NT2/D1 (cell line): ENCODE data around the gene BDH2.

Source experiments
- DNase-seq: peaks from one replicate; pipeline ENCODE4 v3.0.0-alpha.2; 2011; ENCODE audit warnings: low read depth, low spot score
- H3K27me3 ChIP-seq: 2 replicates; pipeline ENCODE4 v1.6.0; 2011; ENCODE audit warnings: mild to moderate bottlenecking; ENCODE audit not compliant: insufficient read length, insufficient read depth
- H3K36me3 ChIP-seq: 2 replicates; pipeline ENCODE4 v1.6.1; 2011; ENCODE audit warnings: mild to moderate bottlenecking, low read length, mixed read lengths; ENCODE audit not compliant: insufficient read depth, insufficient read length
- H3K4me1 ChIP-seq: 2 replicates; pipeline ENCODE4 v1.5.1; 2011; ENCODE audit not compliant: insufficient read depth, insufficient read length
- H3K4me3 ChIP-seq: 2 replicates; pipeline ENCODE4 v1.5.1; 2011; ENCODE audit warnings: low read depth; ENCODE audit not compliant: insufficient read length
- H3K9ac ChIP-seq: 2 replicates; pipeline ENCODE4 v1.6.0; 2011; ENCODE audit warnings: low read depth; ENCODE audit not compliant: insufficient read length
- H3K9me3 ChIP-seq: 2 replicates; pipeline ENCODE4 v1.5.1; 2011; ENCODE audit warnings: mild to moderate bottlenecking, low read length; ENCODE audit not compliant: insufficient read depth
- SUZ12 ChIP-seq: IDR thresholded peaks from 2 replicates; pipeline ENCODE4 v1.6.1; 2011; ENCODE audit not compliant: insufficient read length, insufficient read depth; ENCODE audit errors: extremely low read depth
- YY1 ChIP-seq: IDR thresholded peaks from 2 replicates; pipeline ENCODE4 v1.6.1; 2011; ENCODE audit not compliant: insufficient read length, insufficient read depth
- ZNF274 ChIP-seq: IDR thresholded peaks from 2 replicates; pipeline ENCODE4 v1.6.1; 2011; ENCODE audit warnings: mild to moderate bottlenecking, low read depth, low read length

The BDH2 gene

DNA sequence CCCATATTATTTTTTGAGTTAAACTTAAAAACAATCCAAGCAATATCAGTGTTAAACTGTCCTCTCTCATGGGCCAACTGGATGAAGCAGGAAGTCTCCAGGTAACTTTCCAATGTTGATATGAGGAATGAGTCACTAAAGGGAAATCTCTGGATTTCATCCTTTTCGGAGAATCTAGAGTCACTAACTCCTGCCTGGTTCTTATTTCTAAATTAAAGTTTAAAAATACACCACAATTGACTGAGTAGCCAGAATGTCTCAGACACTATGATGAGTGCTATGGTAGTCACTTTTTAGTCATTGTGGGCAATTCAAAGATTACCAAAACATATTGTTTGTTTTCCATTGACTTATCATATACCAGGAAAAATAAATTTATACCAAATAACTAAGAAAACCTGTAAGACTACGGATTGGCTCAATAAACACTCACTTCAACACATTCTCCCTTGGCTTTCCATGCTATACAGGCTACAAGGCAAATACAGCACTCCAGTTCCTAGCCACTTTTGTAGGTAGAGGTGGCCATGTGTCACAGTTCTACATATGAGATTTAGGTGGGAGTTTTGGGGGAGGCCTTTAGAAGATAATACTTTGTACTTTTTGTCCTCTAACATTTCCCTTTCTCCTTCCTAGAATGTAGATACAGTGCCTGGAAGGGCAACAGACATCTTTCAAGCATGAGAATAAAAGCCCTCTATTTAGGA is 31.6 kb downstream of the BDH2 start:
- Histone ChIP-seq H3K9ac (no peak overlapping the region), H3K4me3 (no peak overlapping the region), H3K4me1 (no peaks in the 10 kb centered on the region), H3K36me3 (no peaks in the 10 kb centered on the region), H3K27me3 (no peaks in the 10 kb centered on the region), H3K9me3 (no peaks in the 10 kb centered on the region)
- no peak for DNase-seq
- TF ChIP-seq SUZ12 (no peak), YY1 (no peak), ZNF274 (no peak)

DNA sequence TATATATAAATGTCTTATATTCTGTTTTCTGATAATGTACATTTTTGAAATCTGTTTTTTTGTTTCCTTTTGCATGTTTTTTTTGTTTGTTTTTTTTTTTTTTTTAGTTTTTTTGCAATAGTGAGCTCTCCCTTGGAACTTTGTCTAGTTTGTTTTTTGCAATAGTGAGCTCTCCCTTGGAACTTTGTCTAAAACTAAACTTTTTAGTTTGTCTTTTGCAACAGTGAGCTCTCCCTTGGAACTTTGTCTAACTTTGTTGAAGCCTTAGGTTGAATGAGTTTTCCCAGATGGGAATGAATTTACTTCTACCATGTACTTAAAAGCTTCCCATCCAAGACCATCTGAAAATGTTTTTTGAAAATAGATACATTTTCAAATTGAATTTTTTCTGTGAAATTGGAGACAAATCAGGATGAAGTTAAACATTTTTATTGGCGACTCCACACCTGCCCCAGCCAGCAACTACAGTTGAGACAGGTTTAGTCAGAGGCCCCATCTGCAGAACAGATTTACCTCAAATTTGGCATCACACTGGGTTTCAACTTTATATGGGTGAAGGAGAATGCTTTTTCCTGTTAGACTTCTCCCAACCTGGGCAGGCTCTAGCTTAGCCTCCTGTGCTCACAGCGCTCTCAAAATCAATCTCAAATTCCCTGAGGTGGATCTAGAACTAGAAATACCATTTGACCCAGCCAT is 39.0 kb downstream of the BDH2 start:
- Histone ChIP-seq H3K9ac (no peak overlapping the region), H3K36me3 (no peaks in the 10 kb centered on the region), H3K9me3 (no peaks in the 10 kb centered on the region), H3K27me3 (no peaks in the 10 kb centered on the region), H3K4me3 (no peak overlapping the region), H3K4me1 (no peaks in the 10 kb centered on the region)
- DNase-seq, result no peak
- TF ChIP-seq YY1 (no peak), SUZ12 (no peak), ZNF274 (no peak)

DNA sequence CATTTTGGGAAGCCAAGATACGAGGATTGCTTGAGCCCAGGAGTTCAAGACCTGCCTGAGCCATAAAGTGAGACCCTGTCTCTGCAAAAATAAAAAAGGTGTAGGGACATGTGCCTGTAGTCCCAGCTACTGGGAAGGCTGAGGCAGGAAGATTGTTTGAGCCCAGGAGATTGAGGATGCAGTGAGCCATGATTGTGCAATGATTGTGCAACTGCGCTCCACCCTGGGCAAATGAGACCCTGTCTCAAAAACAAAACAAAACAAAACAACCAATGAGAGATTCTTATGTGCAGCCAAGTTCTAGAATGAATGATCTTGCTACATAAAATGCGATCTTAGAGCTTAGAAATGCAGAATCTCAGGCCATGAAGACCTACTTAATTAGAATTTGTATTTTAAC is 45.6 kb downstream of the BDH2 start:
- no peaks in the 10 kb centered on the region for H3K9me3 ChIP-seq
- no peaks in the 10 kb centered on the region for H3K36me3 ChIP-seq
- H3K4me3 ChIP-seq, result no peak overlapping the region
- no peak overlapping the region for H3K9ac ChIP-seq
- H3K4me1 ChIP-seq, result no peaks in the 10 kb centered on the region
- no peak for TF ChIP-seq ZNF274
- no peak for TF ChIP-seq YY1
- TF ChIP-seq SUZ12, result no peak
- H3K27me3 ChIP-seq, result no peaks in the 10 kb centered on the region
- DNase-seq, result no peak

DNA sequence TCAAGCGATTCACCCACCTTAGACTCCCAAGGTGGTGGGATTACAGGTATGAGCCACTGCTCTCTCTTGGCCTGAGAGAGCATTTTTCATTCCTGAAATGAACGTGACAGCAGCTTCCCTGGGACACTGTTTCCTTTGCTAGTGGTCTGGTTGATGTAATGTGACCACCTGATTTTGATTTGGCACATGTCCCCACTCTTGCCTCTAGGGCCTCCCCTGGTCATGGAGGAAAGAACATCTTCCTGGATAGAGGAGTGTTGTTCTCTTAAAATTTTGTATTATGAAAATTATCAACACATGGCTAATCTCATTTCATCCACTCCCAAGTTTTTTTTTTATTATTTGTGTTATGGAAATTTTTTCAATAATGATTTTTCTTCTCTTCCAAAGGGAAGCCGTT is 46.9 kb downstream of the BDH2 start:
- Histone ChIP-seq H3K36me3 (no peaks in the 10 kb centered on the region), H3K9me3 (no peaks in the 10 kb centered on the region)
- DNase-seq, result no peak

DNA sequence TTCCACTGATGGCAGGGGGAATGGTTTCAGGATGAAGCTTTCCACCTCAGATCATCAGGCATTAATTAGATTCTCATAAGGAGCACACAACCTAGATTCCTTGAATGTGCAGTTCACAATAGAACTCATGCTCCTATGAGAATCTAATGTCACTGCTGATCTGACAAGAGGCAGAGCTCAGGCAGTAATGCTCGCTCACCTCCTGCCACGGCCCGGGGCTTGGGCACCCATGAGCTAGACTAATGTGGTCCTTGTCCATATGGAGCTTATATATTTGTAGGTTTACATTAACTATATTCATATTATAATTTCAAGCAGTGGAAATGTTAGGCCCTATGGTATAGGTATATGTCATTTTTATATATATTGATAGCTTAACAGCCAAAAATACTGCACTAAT is 47.5 kb downstream of the BDH2 start:
- Histone ChIP-seq H3K36me3 (no peaks in the 10 kb centered on the region), H3K4me1 (no peaks in the 10 kb centered on the region), H3K9ac (no peak overlapping the region), H3K4me3 (no peak overlapping the region), H3K9me3 (no peaks in the 10 kb centered on the region), H3K27me3 (no peaks in the 10 kb centered on the region)
- TF ChIP-seq ZNF274 (no peak), YY1 (no peak), SUZ12 (no peak)
- no peak for DNase-seq

More for the DNA sequence above, 46.9 kb downstream of the BDH2 start:
- H3K4me1 ChIP-seq, result no peaks in the 10 kb centered on the region
- H3K9ac ChIP-seq, result no peak overlapping the region
- TF ChIP-seq YY1, result no peak
- TF ChIP-seq ZNF274, result no peak
- no peak for TF ChIP-seq SUZ12
- no peak overlapping the region for H3K4me3 ChIP-seq
- H3K27me3 ChIP-seq, result no peaks in the 10 kb centered on the region

DNA sequence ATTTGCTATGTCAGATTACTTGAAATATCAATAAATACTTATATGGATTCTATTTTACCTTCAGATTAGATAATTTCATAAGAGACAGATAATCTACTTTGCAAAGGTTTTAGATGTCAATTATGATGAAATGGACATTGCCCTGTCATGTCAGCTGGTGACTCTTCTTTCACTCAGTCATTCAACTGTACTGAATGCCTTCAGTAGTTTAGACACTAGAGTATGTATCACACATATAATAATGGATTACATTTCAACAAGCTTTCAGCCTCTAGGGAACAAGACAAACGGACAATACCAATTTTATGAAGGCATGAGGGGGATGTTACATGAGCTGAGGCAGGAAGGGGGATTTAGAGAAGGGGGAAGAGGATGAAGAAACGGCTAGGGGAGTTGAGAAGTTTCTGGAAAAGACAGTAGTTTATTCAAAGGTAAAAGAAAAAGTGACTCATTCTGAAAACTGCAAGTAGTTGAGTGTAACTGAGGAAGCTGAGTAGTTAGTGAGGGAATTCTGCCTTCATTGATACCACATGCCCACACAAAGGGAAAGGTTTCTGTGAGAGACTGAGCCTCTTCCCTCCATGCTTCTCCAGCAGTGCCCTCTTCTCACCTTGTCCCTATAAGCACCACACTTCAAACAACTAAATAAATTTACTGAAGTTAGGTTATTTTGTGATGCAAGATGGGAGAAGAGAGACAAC is 48.7 kb downstream of the BDH2 start:
- Histone ChIP-seq H3K4me3 (no peak overlapping the region), H3K27me3 (no peaks in the 10 kb centered on the region), H3K36me3 (no peaks in the 10 kb centered on the region), H3K9ac (no peak overlapping the region), H3K9me3 (no peaks in the 10 kb centered on the region), H3K4me1 (no peaks in the 10 kb centered on the region)
- TF ChIP-seq YY1, result no peak
- DNase-seq, result no peak
